NCI-H1092 (cell line): ENCODE data around the gene PREB.

Experiments
- DNase-seq: peaks from one replicate; lab custom pipeline; 2025; lab: John Stamatoyannopoulos, UW

Gene PREB

GRCh38 chr2:27082773-27083409, 51.5 kb downstream of the PREB start:
- DNase-seq, result no peak

- no peak for DNase-seq
These were observed 52.3 kb downstream of the PREB start for GRCh38 chr2:27081984-27082772.
